GM12875 (cell line): ENCODE data around the gene DNAH8.
"Not testable (repeated sequence)": the region's sequence is repeated elsewhere in the genome, so short reads cannot be mapped to it uniquely, and the experiment has no call there.

Experiments used
- H3K4me3 ChIP-seq: one replicate; pipeline ENCODE4 v1.5.1; 2011; ENCODE audit warnings: low read depth, low read length, control low read depth
- TF ChIP-seq, protein P1 (sequence below): IDR thresholded peaks from 2 replicates; pipeline ENCODE4 v1.5.1; 2011; ENCODE audit warnings: low read depth, mild to moderate bottlenecking, control low read depth, inconsistent platforms, low read length, moderate library complexity, borderline replicate concordance; ENCODE audit not compliant: insufficient read depth

DNAH8 gene

GRCh38 chr6:38687549-38687948 is 27.6 kb upstream of the DNAH8 start:
- TF ChIP-seq, protein P1, sequence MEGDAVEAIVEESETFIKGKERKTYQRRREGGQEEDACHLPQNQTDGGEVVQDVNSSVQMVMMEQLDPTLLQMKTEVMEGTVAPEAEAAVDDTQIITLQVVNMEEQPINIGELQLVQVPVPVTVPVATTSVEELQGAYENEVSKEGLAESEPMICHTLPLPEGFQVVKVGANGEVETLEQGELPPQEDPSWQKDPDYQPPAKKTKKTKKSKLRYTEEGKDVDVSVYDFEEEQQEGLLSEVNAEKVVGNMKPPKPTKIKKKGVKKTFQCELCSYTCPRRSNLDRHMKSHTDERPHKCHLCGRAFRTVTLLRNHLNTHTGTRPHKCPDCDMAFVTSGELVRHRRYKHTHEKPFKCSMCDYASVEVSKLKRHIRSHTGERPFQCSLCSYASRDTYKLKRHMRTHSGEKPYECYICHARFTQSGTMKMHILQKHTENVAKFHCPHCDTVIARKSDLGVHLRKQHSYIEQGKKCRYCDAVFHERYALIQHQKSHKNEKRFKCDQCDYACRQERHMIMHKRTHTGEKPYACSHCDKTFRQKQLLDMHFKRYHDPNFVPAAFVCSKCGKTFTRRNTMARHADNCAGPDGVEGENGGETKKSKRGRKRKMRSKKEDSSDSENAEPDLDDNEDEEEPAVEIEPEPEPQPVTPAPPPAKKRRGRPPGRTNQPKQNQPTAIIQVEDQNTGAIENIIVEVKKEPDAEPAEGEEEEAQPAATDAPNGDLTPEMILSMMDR: no peak

GRCh38 chr6:38688579-38689087 is 26.5 kb upstream of the DNAH8 start:
- H3K4me3 ChIP-seq: no peak overlapping the region
- TF ChIP-seq, protein P1: no peak

More at GRCh38 chr6:38687549-38687948, 27.6 kb upstream of the DNAH8 start:
- no peak overlapping the region for H3K4me3 ChIP-seq

DNA sequence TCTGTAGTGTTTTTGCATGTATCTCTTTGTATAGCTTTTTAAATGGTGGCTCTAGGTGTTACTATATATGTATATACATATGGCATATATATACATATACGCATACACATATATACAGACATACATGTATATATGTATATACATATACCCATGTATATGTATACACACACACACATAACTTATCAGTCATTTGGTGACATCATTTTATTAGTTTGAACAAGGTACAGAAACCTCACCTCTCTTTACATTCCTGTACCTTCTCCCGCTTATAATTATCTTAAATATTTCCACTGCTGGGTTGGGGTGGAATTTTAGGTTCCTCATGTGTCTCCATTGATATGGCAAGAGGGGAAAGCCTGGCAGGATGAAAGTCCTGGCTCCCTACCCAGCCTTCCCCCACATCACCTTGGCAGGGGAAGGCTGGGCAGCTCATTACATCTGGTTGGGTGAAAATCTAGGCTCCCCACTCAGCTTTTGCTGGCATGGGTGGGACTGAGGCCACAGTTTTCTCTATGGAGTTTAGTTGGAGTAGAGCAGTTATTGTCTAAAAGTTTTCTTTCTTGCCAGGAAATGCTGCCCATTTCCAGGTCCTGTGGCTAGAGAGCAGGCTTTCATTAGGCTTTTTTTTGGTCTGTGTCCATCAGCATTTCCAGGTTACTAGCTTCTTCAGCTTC is 19.7 kb upstream of the DNAH8 start:
- TF ChIP-seq, protein P1: no peak
- H3K4me3 ChIP-seq: no peak overlapping the region

GRCh38 chr6:38695933-38696332 is 19.2 kb upstream of the DNAH8 start:
- TF ChIP-seq, protein P1: no peak

GRCh38 chr6:38696345-38696744 is 18.8 kb upstream of the DNAH8 start:
- TF ChIP-seq, protein P1: no peak
- no peak overlapping the region for H3K4me3 ChIP-seq

More at GRCh38 chr6:38695933-38696332, 19.2 kb upstream of the DNAH8 start:
- no peak overlapping the region for H3K4me3 ChIP-seq

DNA sequence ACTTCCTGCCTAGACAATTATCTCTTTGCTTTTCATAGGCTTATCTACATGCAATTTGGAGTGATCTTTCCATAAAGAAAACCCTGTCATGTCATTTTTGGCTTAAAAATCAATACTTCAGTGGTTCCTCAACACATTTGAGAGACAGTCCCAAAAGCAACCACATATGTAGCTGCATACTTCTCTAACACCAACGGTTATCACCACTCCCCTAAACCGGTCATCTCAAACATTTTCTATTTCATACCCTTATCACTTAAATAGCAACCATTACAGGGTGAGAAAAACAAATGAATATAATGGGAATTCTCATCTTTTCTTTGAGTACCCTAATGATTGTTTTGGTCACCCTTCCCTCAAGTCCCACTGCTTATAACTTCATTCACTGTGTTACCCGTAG is 17.3 kb upstream of the DNAH8 start:
- TF ChIP-seq, protein P1: no peak
- H3K4me3 ChIP-seq: no peak overlapping the region

GRCh38 chr6:38699702-38700101 is 15.4 kb upstream of the DNAH8 start:
- not testable (repeated sequence) for H3K4me3 ChIP-seq

DNA sequence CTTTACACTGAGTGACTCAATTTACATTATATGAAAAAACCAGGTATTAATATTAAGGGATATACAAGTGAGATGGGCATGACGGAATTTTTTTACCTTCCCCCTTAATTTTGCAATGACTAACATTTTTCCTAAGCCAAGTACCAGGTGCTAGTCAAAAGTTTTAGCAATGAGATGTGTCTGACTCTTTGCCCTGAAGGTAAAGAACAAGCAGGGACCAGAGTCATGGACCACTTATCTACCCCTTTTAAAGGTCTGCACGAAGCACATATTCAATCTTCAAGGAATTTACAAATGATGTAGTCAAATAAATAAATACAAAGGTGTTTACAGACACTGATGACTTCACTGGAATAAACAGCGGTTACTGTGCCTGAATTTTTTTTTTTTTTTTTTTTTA is 13.6 kb upstream of the DNAH8 start:
- no peak overlapping the region for H3K4me3 ChIP-seq
- TF ChIP-seq, protein P1: no peak
